CD4-positive, alpha-beta T cell treated with Interferon gamma for 1 hour (primary cell): ENCODE measurements around the gene CFAP73.
A peak's percentile ranks its signal among the peaks of the same experiment; 100 is the strongest.
"Not testable (repeated sequence)": the region's sequence is repeated elsewhere in the genome, so short reads cannot be mapped to it uniquely, and the experiment has no call there.

ENCODE experiments used
- DNase-seq: peaks from one replicate; pipeline ENCODE4 v3.0.0-alpha.2; 2020

Gene CFAP73

DNA sequence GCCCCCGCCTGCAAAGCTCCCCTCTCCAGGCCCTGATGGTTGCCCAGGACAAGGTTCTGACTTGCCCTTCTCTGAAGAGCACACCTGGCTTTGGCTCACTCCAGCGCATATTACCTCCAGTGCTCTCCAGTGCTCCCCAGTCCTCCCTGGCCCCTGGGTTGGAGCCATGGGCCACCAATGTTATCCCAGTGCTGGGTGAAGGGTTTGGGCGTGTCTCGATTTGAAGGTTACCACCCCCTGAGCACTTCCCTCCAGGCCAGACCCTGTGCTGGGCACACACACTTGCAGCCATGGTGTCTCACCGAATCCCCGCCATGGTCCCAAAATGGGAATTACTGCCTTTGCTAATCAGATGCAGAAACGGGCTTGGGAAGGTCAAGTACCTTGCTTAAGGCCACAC, 47.1 kb downstream of the CFAP73 start:
- no peak for DNase-seq

DNA sequence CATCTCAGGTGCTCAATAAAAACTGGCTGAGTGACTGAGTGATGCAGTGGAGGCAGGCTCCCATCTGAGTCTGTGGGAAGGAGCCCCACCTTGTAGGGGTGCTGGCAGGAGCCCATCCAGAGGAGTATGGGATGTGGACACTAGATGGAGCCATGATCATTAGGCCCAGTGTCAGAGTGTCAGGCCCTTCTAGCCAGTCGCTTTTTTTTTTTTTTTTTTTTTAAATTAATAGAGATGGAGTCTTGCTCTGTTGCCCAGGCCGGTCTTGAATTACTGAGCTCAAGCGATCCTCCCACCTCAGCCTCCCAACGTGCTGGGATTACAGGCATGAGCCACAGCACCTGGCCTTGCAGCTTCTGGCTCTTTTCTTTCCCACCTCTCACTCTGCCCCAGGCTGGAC, 47.5 kb downstream of the CFAP73 start:
- DNase-seq = peak; percentile 68

GRCh38 chr12:113197518-113198077, 48.1 kb downstream of the CFAP73 start:
- DNase-seq = no peak

- DNase-seq = no peak
Observed at GRCh38 chr12:113198296-113198695, 48.8 kb downstream of the CFAP73 start.

DNA sequence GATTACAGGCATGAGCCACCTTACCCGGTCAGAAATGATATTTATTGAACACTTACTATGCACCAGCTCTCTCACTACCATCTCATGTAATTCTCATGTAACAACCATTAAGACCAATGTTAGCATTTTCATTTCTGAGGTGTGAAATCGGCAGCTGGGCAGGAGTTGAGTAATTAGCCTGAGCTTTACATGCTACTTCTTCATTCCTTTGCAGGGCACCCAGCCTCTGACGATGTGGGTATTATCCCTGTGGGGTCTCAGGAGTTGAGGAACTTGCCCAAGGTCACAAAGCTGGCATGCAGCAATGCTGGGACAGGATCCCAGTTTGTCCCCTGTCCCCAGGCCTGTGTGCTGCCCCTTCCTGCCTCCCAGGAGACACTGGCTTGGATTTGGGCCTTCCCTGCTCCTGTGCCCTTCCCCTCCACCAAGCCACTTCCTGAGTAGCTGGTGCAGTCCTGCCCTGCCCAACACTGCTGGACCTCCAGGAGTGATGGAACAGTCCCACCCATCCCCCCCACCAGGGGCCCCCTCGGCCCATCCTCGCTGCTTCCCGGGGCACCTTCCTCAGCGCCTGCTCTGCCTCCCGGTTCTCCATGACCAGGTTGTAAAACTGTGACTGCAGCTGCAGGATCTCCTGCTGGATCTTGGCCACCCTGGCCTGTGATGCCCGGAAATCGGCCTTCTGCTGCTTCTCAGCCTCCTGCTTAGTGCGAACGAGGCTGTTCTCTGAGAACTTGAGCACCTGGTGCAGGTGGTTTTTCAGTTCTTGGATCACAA, 50.7 kb downstream of the CFAP73 start:
- DNase-seq = no peak

GRCh38 chr12:113201187-113202177, 52.0 kb downstream of the CFAP73 start:
- DNase-seq = no peak

DNA sequence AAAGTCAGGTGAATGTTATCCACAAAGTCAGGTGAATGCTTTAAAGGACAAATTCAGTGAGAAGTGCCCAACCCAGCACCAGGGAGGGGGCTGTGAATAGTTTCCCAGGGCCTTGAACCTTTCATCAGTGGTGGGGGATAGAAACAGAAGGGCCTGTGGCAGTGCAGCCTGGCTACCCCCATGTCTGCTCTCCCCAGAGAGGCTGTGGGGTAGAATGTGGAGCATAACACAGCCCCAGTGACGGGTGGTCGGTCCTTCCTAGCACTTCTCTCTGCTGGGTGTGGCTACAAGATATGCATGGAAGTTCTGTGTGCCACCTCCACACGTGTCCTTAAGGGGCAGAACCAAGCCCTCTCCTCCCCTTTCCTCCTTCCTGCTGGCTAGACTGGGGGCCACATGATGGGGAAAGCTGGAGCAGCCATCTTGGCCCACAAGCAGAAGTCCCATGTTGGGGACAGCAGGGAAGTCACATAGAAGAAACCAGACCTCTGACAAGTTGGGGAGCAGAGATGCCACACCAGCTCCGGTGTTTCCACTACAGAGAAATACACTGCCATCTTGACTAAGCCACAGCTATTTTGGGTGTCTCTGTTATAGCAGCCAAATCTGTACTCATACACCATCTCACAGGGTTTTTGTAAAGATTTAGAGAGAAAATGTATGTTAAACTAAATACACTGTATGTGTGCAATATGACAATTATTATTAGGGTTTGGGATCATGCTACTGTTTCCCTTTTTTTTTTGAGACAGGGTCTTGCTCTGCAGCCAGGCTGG, 53.0 kb downstream of the CFAP73 start:
- DNase-seq = no peak

GRCh38 chr12:113203852-113204760, 54.6 kb downstream of the CFAP73 start:
- DNase-seq = no peak

GRCh38 chr12:113204804-113205203, 55.3 kb downstream of the CFAP73 start:
- DNase-seq = no peak

GRCh38 chr12:113206802-113207201, 57.3 kb downstream of the CFAP73 start:
- DNase-seq = not testable (repeated sequence)

GRCh38 chr12:113207613-113208040, 58.1 kb downstream of the CFAP73 start:
- no peak for DNase-seq

DNA sequence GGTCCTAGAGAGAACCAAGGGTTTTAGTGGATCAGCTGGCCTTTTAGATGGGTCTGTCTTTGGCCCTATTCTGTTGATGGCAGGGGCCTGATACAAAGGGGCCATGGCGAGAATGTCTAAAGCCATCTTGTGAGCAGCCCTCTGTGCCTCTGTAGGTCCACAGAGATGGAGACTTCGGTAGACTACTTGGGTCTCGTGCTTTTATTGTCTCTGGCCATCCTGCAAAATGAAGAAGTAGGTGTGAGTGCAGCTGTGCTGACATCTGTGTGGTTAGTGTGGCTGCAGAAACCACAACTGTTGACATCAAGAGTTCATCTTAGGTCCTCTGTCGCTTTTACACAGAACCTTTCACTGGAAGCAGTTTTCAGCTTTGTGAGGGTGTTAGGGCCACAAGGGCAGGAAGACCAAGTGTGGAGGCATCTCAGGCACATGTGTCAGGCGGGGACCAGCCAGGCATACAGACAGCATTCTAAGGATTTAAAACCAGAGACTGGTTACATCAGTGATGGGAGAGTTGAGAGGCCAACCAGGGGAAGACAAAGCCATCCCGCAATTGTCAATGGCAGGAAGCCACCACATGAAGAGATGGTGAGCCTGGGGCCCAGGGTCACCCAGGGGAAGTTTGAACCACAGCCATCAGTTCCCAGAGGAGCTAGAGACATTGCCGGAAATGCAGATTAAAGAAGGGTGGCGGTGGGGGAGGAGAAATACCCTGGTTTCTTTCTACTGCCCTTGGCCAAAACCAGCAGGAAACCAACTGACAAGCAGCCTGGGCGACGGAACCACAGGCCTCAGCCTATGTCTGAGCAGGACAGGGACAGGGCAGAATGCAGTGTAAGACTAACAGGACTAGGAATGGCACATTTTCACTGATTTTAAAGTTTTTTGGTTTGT, 58.8 kb downstream of the CFAP73 start:
- peak; percentile 77 for DNase-seq
